Kidney (tissue), 14 donors: ENCODE measurements around the gene TFRC. TPM values are rescaled to one million over a fixed set of nuclear protein-coding genes. Genes with fewer than 3 reads are reported as not detected.

Experiments used
- DNase-seq, 5 donors: peaks; one replicate each; pipeline ENCODE4 v3.0.0-alpha.2; 2013 to 2020
- FAIRE-seq: peaks from 2 replicates; lab custom pipeline; 2012; peaks lifted over from hg19 to GRCh38; lab: Jason Lieb, UNC
- H3K27ac ChIP-seq, 2 donors: one replicate each; pipeline ENCODE4 v1.7.0; 2013; ENCODE audit warnings: low read depth in 2 of 2, low read length in 2 of 2, inconsistent platforms in 1 of 2
- H3K27me3 ChIP-seq: one replicate; pipeline ENCODE4 v1.7.1; 2013; ENCODE audit warnings: low read length, inconsistent platforms; ENCODE audit not compliant: control insufficient read depth, insufficient read depth
- H3K36me3 ChIP-seq, 3 donors: one replicate each; pipeline versions ENCODE4 v1.7.0 to v1.7.1; 2013; ENCODE audit warnings: low read length in 3 of 3, control low read depth in 1 of 3, inconsistent platforms in 1 of 3; ENCODE audit not compliant: insufficient read depth in 3 of 3, control insufficient read depth in 2 of 3
- H3K4me1 ChIP-seq, 3 donors: one replicate each; pipeline versions ENCODE4 v1.7.0 to v1.7.1; 2013; ENCODE audit warnings: low read length in 3 of 3, inconsistent platforms in 1 of 3, low read depth in 1 of 3; ENCODE audit not compliant: control insufficient read depth in 2 of 3, insufficient read depth in 2 of 3
- H3K4me3 ChIP-seq, 3 donors: one replicate each; pipeline versions ENCODE4 v1.7.0 to v1.8.1; 2013; ENCODE audit warnings: low read length in 3 of 3, control low read depth in 1 of 3, inconsistent platforms in 1 of 3
- H3K9ac ChIP-seq, 3 donors: one replicate each; pipeline versions ENCODE4 v1.7.0 to v1.7.1; 2013; ENCODE audit warnings: low read length in 3 of 3, control low read depth in 1 of 3, inconsistent platforms in 1 of 3
- H3K9me3 ChIP-seq, 3 donors: one replicate each; pipeline versions ENCODE4 v1.7.0 to v1.7.1; 2013; ENCODE audit warnings: low read length in 3 of 3, control low read depth in 1 of 3, inconsistent platforms in 1 of 3; ENCODE audit not compliant: control insufficient read depth in 2 of 3, insufficient read depth in 1 of 3
- intact Hi-C: fragments of 100-400 bp; cut with DNase I; formaldehyde crosslinking; loops from one replicate; pipeline ENCODE4 v1.11.1; 2022
- polyA plus RNA-seq: library from polyadenylated mRNA; stranded (reverse); fragments of 350-450 nt; fragmentation: Illumina TruSeq; extraction: RNeasy Lipid Tissue Mini Kit (QIAGEN cat#74804); gene quantifications from one replicate; pipeline ENCODE4 v1.2.3, GENCODE V29; 2014; ENCODE audit warnings: low read depth, low replicate concordance; ENCODE audit not compliant: insufficient read depth
- total RNA-seq: library from RNA; stranded (reverse); fragmentation: NEBNext Ultra II Directional; extraction: Animal tissue kit (Norgen Biotek cat#: 25700); gene quantifications from one replicate; pipeline ENCODE4 v1.2.1, GENCODE V29; 2021
- TF ChIP-seq, protein P1 (sequence below): IDR thresholded peaks from 3 replicates; pipeline ENCODE4 v1.5.1; 2012; ENCODE audit warnings: mild to moderate bottlenecking, moderate library complexity, borderline replicate concordance; ENCODE audit not compliant: insufficient read depth; ENCODE audit errors: extremely low read depth
- donor health status: control.
- donor health status: control.
- donor health status: control.
- donor health status: control.
- donor health status: control.
- donor health status: DM: yes; HTN: yes; CAD: no.
- donor health status: Normal renal cell carcinoma (clear cell type).

TFRC gene
- total and polyA plus RNA-seq, 2 donors from 2014 or later = 23.7 to 61.1 TPM

DNA sequence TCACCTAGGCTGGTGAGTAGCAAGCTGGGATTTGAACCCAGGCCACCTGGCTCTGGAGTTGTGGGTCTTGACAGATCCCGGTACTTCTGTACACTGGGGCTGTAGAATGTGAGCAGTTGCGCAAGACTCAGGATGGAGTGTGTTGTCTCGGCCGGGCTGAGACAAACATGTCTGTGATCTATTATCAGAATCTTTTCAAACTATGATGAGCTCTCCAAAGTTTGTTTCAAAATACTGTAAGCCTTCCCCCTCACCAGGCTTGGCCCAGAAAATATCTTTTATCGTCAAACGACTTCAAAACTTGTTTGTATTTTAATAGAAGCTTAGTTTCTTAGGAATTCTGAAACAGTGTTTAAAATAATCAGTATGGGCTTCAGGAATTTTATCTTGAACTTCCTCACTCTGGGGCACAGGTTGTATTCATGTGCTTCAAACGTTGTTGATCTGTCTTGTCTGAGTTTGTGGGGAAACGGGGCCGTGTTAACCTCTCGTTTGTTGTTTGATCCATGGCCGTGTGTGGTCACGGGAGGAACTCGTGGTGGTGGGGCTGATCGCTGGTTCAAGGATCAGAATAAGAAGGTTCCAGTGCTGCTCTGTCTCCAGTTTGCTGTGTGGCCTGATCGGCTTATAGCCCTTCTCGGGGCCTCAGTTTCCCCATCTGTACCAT, 40.3 kb upstream of the TFRC start:
- TF ChIP-seq, protein P1, sequence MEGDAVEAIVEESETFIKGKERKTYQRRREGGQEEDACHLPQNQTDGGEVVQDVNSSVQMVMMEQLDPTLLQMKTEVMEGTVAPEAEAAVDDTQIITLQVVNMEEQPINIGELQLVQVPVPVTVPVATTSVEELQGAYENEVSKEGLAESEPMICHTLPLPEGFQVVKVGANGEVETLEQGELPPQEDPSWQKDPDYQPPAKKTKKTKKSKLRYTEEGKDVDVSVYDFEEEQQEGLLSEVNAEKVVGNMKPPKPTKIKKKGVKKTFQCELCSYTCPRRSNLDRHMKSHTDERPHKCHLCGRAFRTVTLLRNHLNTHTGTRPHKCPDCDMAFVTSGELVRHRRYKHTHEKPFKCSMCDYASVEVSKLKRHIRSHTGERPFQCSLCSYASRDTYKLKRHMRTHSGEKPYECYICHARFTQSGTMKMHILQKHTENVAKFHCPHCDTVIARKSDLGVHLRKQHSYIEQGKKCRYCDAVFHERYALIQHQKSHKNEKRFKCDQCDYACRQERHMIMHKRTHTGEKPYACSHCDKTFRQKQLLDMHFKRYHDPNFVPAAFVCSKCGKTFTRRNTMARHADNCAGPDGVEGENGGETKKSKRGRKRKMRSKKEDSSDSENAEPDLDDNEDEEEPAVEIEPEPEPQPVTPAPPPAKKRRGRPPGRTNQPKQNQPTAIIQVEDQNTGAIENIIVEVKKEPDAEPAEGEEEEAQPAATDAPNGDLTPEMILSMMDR = no peak
- no peaks in the 10 kb centered on the region for H3K27me3 ChIP-seq
- no peak overlapping the region for H3K27ac ChIP-seq
- no peak overlapping the region for H3K9ac ChIP-seq
- H3K4me1 ChIP-seq = no peaks in the 10 kb centered on the region
- FAIRE-seq (no peak), DNase-seq (peak in 1 of 5 donors; percentile 26)
- H3K9me3 ChIP-seq = no peaks in the 10 kb centered on the region
- H3K4me3 ChIP-seq = no peak overlapping the region
- intact Hi-C loops = no loop called here
- no peaks in the 10 kb centered on the region for H3K36me3 ChIP-seq

DNA sequence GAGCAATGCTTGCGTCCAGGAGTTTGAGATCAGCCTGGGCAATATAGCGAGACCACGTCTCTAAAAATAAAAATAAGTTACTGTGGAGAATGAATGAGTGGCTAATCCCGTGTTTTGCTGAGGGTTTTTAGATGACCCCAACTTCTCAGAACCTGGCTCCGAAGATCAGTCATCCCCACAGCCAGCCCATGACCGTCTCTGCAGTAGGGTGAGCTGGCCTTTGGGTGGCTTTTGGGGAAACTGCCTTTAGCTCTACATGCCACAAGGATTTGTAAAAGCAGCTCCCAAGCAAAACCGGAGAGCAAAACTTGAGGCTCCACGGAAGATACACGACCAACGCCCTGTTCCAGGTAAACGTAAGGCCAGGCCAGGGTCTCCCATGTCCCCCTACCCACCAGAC, 39.2 kb upstream of the TFRC start:
- TF ChIP-seq, protein P1 = no peak
- H3K27me3 ChIP-seq = no peaks in the 10 kb centered on the region
- H3K4me3 ChIP-seq = no peak overlapping the region
- DNase-seq (no peak), FAIRE-seq (no peak)
- no peaks in the 10 kb centered on the region for H3K9me3 ChIP-seq
- no peaks in the 10 kb centered on the region for H3K36me3 ChIP-seq
- H3K4me1 ChIP-seq = no peaks in the 10 kb centered on the region
- intact Hi-C loops = no loop called here
- H3K27ac ChIP-seq = no peak overlapping the region
- no peak overlapping the region for H3K9ac ChIP-seq

DNA sequence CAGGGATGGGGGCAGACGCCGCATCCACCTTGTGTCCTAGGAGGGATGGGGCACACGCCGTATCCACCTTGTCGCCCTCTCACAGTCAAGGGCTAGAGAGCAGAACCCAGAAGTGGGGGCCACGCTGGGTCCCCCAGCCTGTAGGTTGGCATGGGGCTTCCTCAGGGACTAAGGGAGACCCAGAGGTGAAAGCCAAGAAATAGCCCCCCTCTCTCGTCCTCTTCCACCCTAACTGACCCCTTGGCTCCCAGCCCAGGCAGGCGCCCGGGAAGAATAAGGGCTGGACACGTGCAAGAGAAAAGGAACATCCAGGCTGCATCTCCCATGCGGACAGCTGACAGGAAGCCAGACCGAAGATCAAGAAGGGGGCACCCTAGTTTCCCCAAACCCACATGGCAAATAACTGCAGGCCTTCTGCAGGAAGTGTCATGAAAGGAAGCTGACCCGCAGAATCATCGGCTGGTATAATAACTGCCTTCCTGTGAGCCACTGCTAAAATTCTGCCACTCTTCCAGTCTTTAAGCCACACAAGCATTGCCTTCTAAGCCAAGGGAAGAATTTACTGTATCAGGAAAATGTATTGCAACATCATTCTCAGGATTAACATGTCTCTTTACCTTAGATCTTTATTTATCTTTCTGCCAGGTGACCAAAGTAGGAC, 38.5 kb upstream of the TFRC start:
- TF ChIP-seq, protein P1 = no peak
- Histone ChIP-seq H3K9ac (no peak overlapping the region), H3K9me3 (no peaks in the 10 kb centered on the region), H3K4me1 (no peaks in the 10 kb centered on the region), H3K27ac (no peak overlapping the region), H3K4me3 (no peak overlapping the region), H3K27me3 (no peaks in the 10 kb centered on the region), H3K36me3 (no peaks in the 10 kb centered on the region)
- intact Hi-C loops = no loop called here
- DNase-seq (no peak), FAIRE-seq (no peak)
